Small intestine (tissue), 7 donors: ENCODE data around the gene CENPN. TPM values are rescaled to one million over a fixed set of nuclear protein-coding genes. Genes with fewer than 3 reads are reported as not detected.

Experiments
- DNase-seq, 2 donors: peaks; one replicate each; pipeline versions ENCODE4 v3.0.0 to v3.0.0-alpha.2; 2013
- FAIRE-seq: peaks from 2 replicates; lab custom pipeline; 2012; peaks lifted over from hg19 to GRCh38; lab: Jason Lieb, UNC
- H3K27ac ChIP-seq, 3 donors: one replicate each; pipeline ENCODE4 v1.5.1; 2013; ENCODE audit warnings: low read length in 2 of 3, mild to moderate bottlenecking in 2 of 3, control low read depth in 1 of 3, inconsistent platforms in 1 of 3, low read depth in 1 of 3, moderate library complexity in 1 of 3
- H3K27me3 ChIP-seq, 3 donors: one replicate each; pipeline ENCODE4 v1.6.1; 2013; ENCODE audit warnings: low read length in 3 of 3, inconsistent platforms in 1 of 3; ENCODE audit not compliant: control insufficient read depth in 3 of 3, insufficient read depth in 3 of 3
- H3K36me3 ChIP-seq, 3 donors: one replicate each; pipeline ENCODE4 v1.6.1; 2013; ENCODE audit warnings: low read length in 3 of 3, inconsistent platforms in 1 of 3, low read depth in 1 of 3, mild to moderate bottlenecking in 1 of 3, moderate library complexity in 1 of 3; ENCODE audit not compliant: control insufficient read depth in 3 of 3, insufficient read depth in 2 of 3
- H3K4me1 ChIP-seq, 3 donors: one replicate each; pipeline ENCODE4 v1.6.1; 2013; ENCODE audit warnings: low read length in 2 of 3, inconsistent platforms in 1 of 3, low read depth in 1 of 3, mild to moderate bottlenecking in 1 of 3, moderate library complexity in 1 of 3; ENCODE audit not compliant: control insufficient read depth in 3 of 3, insufficient read depth in 2 of 3
- H3K4me3 ChIP-seq, 3 donors: one replicate each; pipeline ENCODE4 v1.5.1; 2013; ENCODE audit warnings: low read length in 3 of 3, control low read depth in 1 of 3, inconsistent platforms in 1 of 3, low read depth in 1 of 3, mild to moderate bottlenecking in 1 of 3, moderate library complexity in 1 of 3
- H3K9me3 ChIP-seq, 2 donors: one replicate each; pipeline ENCODE4 v1.6.1; 2013; ENCODE audit warnings: low read depth in 1 of 2, low read length in 1 of 2; ENCODE audit not compliant: control insufficient read depth in 2 of 2, insufficient read depth in 1 of 2
- WGBS, 3 donors: extraction: QIAGEN DNeasy Blood & Tissue Kit; methylation state at CpG; one replicate each; pipeline ENCODE4 v1.1.7; 2013; 5-methylcytosine and 5-hydroxymethylcytosine counted together
- polyA plus RNA-seq, 4 donors: library from polyadenylated mRNA; stranded (reverse) in 3 of 4; unstranded in 1 of 4; fragments of 200-250 nt in 3 of 4; fragments of 120-200 nt in 1 of 4; gene quantifications; one replicate each; pipeline versions ENCODE4 v1.2.1 to v1.2.3, GENCODE V29; 2013
- donor health status: healthy with polysubstance abuse.
- donor health status: control.
- donor health status: control.
- donor health status: Bipolar disorder and iron deficiency.
- donor health status: healthy.

Gene CENPN
- polyA plus RNA-seq, 4 donors, result 5.8 to 22.9 (median 8.5) TPM

GRCh38 chr16:81069063-81069462, 62.0 kb downstream of the CENPN start:
- FAIRE-seq (no peak), DNase-seq (no peak)
- Histone ChIP-seq H3K27ac (no peak overlapping the region), H3K9me3 (no peaks in the 10 kb centered on the region), H3K4me1 (no peaks in the 10 kb centered on the region), H3K4me3 (no peak overlapping the region), H3K27me3 (no peaks in the 10 kb centered on the region), H3K36me3 (no peaks in the 10 kb centered on the region)
- 95 to 98% (median 96%) methylated on average over 4 of the region's 4 CpGs for WGBS, 3 donors

- no peak overlapping the region for H3K27ac ChIP-seq
- WGBS, 3 donors, result 72 to 77% (median 74%) methylated on average over 8 of the region's 8 CpGs
- H3K4me3 ChIP-seq, result no peak overlapping the region
- no peaks in the 10 kb centered on the region for H3K4me1 ChIP-seq
- no peaks in the 10 kb centered on the region for H3K36me3 ChIP-seq
- DNase-seq (no peak), FAIRE-seq (no peak)
- no peaks in the 10 kb centered on the region for H3K9me3 ChIP-seq
- H3K27me3 ChIP-seq, result no peaks in the 10 kb centered on the region
Observed at GRCh38 chr16:81070979-81071378, 64.0 kb downstream of the CENPN start.

GRCh38 chr16:81071805-81072204, 64.8 kb downstream of the CENPN start:
- H3K4me3 ChIP-seq, result no peak overlapping the region
- no peaks in the 10 kb centered on the region for H3K27me3 ChIP-seq
- no peaks in the 10 kb centered on the region for H3K4me1 ChIP-seq
- WGBS, 3 donors, result 73 to 79% (median 73%) methylated on average over 4 of the region's 4 CpGs
- FAIRE-seq (no peak), DNase-seq (no peak)
- no peak overlapping the region for H3K27ac ChIP-seq
- no peaks in the 10 kb centered on the region for H3K36me3 ChIP-seq
- H3K9me3 ChIP-seq, result no peaks in the 10 kb centered on the region

- Histone ChIP-seq H3K36me3 (no peaks in the 10 kb centered on the region), H3K4me3 (no peak overlapping the region), H3K27ac (no peak overlapping the region), H3K27me3 (no peaks in the 10 kb centered on the region), H3K4me1 (peaks cover 0 to 3% (median 0%) of the 10 kb centered on the region in 3 donors), H3K9me3 (no peaks in the 10 kb centered on the region)
- DNase-seq (no peak), FAIRE-seq (no peak)
- WGBS, 3 donors, result 65 to 73% (median 66%) methylated on average over 5 of the region's 5 CpGs
Observed at GRCh38 chr16:81073560-81074330, 66.7 kb downstream of the CENPN start.

GRCh38 chr16:81076566-81077075, 69.6 kb downstream of the CENPN start:
- Histone ChIP-seq H3K27ac (peak overlapping the region; percentile 87 to 97 (median 97)), H3K36me3 (no peaks in the 10 kb centered on the region), H3K9me3 (no peaks in the 10 kb centered on the region), H3K27me3 (no peaks in the 10 kb centered on the region), H3K4me3 (peak overlapping the region; percentile 65 to 77 (median 70)), H3K4me1 (peaks cover 0 to 3% (median 0%) of the 10 kb centered on the region in 3 donors)
- no peak for FAIRE-seq
- peak in 1 of 2 donors; percentile 88 for DNase-seq
- 0 to 1% (median 0%) methylated on average over 27 of the region's 27 CpGs for WGBS, 3 donors

GRCh38 chr16:81077076-81077940, 70.3 kb downstream of the CENPN start, which contains the start of gene C16orf46:
TSS of gene C16orf46 (minus strand) at chr16:81077238. CDS start at chr16:81063955, 13,283 bp downstream.
- Histone ChIP-seq H3K27me3 (no peaks in the 10 kb centered on the region), H3K36me3 (no peaks in the 10 kb centered on the region), H3K4me3 (peak within 1 kb of the TSS; percentile 65 to 77 (median 70)), H3K4me1 (peaks cover 0 to 3% (median 0%) of the 10 kb centered on the region in 3 donors), H3K27ac (peak within 1 kb of the TSS; percentile 87 to 97 (median 97)), H3K9me3 (no peaks in the 10 kb centered on the region)
- 10 to 11% (median 10%) methylated on average over 58 to 59 of the region's 59 CpGs for WGBS, 3 donors
- DNase-seq, result peak; percentile 95 to 99
- FAIRE-seq, result no peak

- no peak overlapping the region for H3K27ac ChIP-seq
- no peak overlapping the region for H3K4me3 ChIP-seq
- H3K9me3 ChIP-seq, result no peaks in the 10 kb centered on the region
- 85 to 100% (median 88%) methylated on average over 1 of the region's 1 CpG for WGBS, 3 donors
- peaks cover 0 to 4% (median 0%) of the 10 kb centered on the region in 3 donors for H3K36me3 ChIP-seq
- no peaks in the 10 kb centered on the region for H3K27me3 ChIP-seq
- no peak for FAIRE-seq
- DNase-seq, result no peak
- peaks cover 0 to 3% (median 0%) of the 10 kb centered on the region in 3 donors for H3K4me1 ChIP-seq
Observed at GRCh38 chr16:81080233-81080632, 73.2 kb downstream of the CENPN start.

GRCh38 chr16:81081014-81081413, 74.0 kb downstream of the CENPN start:
- FAIRE-seq, result no peak
- Histone ChIP-seq H3K27ac (no peak overlapping the region), H3K9me3 (no peaks in the 10 kb centered on the region), H3K4me3 (no peak overlapping the region), H3K27me3 (no peaks in the 10 kb centered on the region), H3K4me1 (peaks cover 0 to 3% (median 0%) of the 10 kb centered on the region in 3 donors), H3K36me3 (peaks cover 0 to 4% (median 0%) of the 10 kb centered on the region in 3 donors)
- 91 to 98% (median 95%) methylated on average over 4 of the region's 4 CpGs for WGBS, 3 donors
- no peak for DNase-seq
